B cell (primary cell): Measurements from ENCODE around the gene PTPRM. TPM values are rescaled to one million over a fixed set of nuclear protein-coding genes. Genes with fewer than 3 reads are reported as not detected.

Experiments
- ATAC-seq: fragments of 200-7000 bp; cut with Tn5 transposase; one replicate; pipeline ENCODE4 v1.10.0; 2021; ENCODE audit warnings: low read depth, mild to moderate bottlenecking, moderate number of reproducible peaks, moderate library complexity
- CTCF ChIA-PET: fragments of 350-600 bp; sonication (Branson Sonifier 250); formaldehyde crosslinking; loops from one replicate; lab custom pipeline; 2021; ENCODE audit warnings: antibody characterized with exemption, inconsistent platforms; lab: Charles Lee
- POLR2A ChIA-PET: fragments of 350-600 bp; sonication (Branson Sonifier 250); formaldehyde crosslinking; loops from one replicate; lab custom pipeline; 2021; ENCODE audit warnings: antibody characterized with exemption; lab: Charles Lee
- DNase-seq: peaks from one replicate; pipeline ENCODE4 v3.0.0; 2013
- H2AFZ ChIP-seq: 2 replicates; pipeline ENCODE4 v1.6.1; 2012; ENCODE audit warnings: mild to moderate bottlenecking, low read depth, low read length; ENCODE audit not compliant: insufficient read depth, poor library complexity, severe bottlenecking
- H3K27ac ChIP-seq, 2 donors: 1 replicate in 1 of 2; 2 replicates in 1 of 2; pipeline ENCODE4 v1.5.1; 2012 to 2013; ENCODE audit warnings: low read length in 2 of 2, mild to moderate bottlenecking in 2 of 2, moderate library complexity in 1 of 2
- H3K27me3 ChIP-seq, 4 experiments: fragments of 200-600 bp in 1 of 4; sonication (generic) in 1 of 4; replicated peaks in 1 of 4; 1 replicate in 2 of 4; 2 replicates in 2 of 4; pipeline versions ENCODE4 v1.6.1 to v1.7.0; 2013 to 2016; ENCODE audit warnings: low read length in 3 of 4, mild to moderate bottlenecking in 2 of 4, mixed read lengths in 1 of 4, moderate library complexity in 1 of 4; ENCODE audit not compliant: insufficient read depth in 4 of 4, control insufficient read depth in 3 of 4; ENCODE audit errors: control extremely low read depth in 1 of 4
- H3K36me3 ChIP-seq, 2 experiments: replicated peaks in 1 of 2; 1 replicate in 1 of 2; 2 replicates in 1 of 2; pipeline versions ENCODE4 v1.6.1 to v1.7.1; 2013; ENCODE audit warnings: low read length in 1 of 2; ENCODE audit not compliant: insufficient read depth in 2 of 2, control insufficient read depth in 1 of 2; ENCODE audit errors: control extremely low read depth in 1 of 2, extremely low read depth in 1 of 2
- H3K4me1 ChIP-seq, 2 donors: fragments of 200-600 bp in 1 of 2; sonication (generic) in 1 of 2; 1 replicate in 1 of 2; 2 replicates in 1 of 2; pipeline versions ENCODE4 v1.5.1 to v1.6.1; 2013 to 2017; ENCODE audit warnings: low read length in 2 of 2; ENCODE audit not compliant: control insufficient read depth in 2 of 2, insufficient read depth in 2 of 2
- H3K4me2 ChIP-seq: replicated peaks from 2 replicates; pipeline ENCODE3; 2012; ENCODE audit warnings: mild to moderate bottlenecking, low read depth, low read length; ENCODE audit not compliant: poor library complexity, severe bottlenecking
- H3K4me3 ChIP-seq, 5 experiments: fragments of 200-600 bp in 1 of 5; sonication (generic) in 1 of 5; 1 replicate in 3 of 5; 2 replicates in 2 of 5; pipeline versions ENCODE4 v1.5.1 to v1.7.0; 2011 to 2016; ENCODE audit warnings: low read length in 4 of 5, mild to moderate bottlenecking in 4 of 5, low read depth in 2 of 5, control low read depth in 1 of 5, moderate library complexity in 1 of 5; ENCODE audit not compliant: insufficient read depth in 1 of 5; ENCODE audit errors: control extremely low read depth in 1 of 5, extremely low read depth in 1 of 5
- H3K79me2 ChIP-seq: fragments of 200-600 bp; sonication (generic); one replicate; pipeline ENCODE4 v1.6.0; 2016; ENCODE audit warnings: low read length; ENCODE audit not compliant: control insufficient read depth, insufficient read depth
- H3K9ac ChIP-seq: fragments of 200-600 bp; sonication (generic); 2 replicates; pipeline ENCODE4 v1.6.1; 2017; ENCODE audit warnings: mild to moderate bottlenecking, low read length, moderate library complexity
- H3K9me3 ChIP-seq, 3 donors: one replicate each; pipeline versions ENCODE4 v1.6.1 to v1.7.1; 2013; ENCODE audit warnings: low read length in 2 of 3; ENCODE audit not compliant: control insufficient read depth in 2 of 3, insufficient read depth in 1 of 3; ENCODE audit errors: control extremely low read depth in 1 of 3
- H4K20me1 ChIP-seq: 2 replicates; pipeline ENCODE4 v1.6.0; 2012; ENCODE audit warnings: mild to moderate bottlenecking, low read length; ENCODE audit not compliant: insufficient read depth, control insufficient read depth, poor library complexity, severe bottlenecking
- H3K27ac Mint-ChIP-seq: one replicate; pipeline ENCODE4 v1.8.0; 2021; ENCODE audit warnings: mixed read lengths
- H3K27me3 Mint-ChIP-seq: one replicate; pipeline ENCODE4 v1.8.0; 2021; ENCODE audit warnings: mixed read lengths
- H3K4me1 Mint-ChIP-seq: one replicate; pipeline ENCODE4 v1.8.0; 2021; ENCODE audit warnings: mixed read lengths
- H3K4me3 Mint-ChIP-seq: one replicate; pipeline ENCODE4 v1.8.0; 2021; ENCODE audit warnings: mixed read lengths
- H3K9me3 Mint-ChIP-seq: one replicate; pipeline ENCODE4 v1.8.0; 2022; ENCODE audit warnings: mixed read lengths; ENCODE audit not compliant: insufficient read depth
- EZH2 ChIP-seq: IDR thresholded peaks from 2 replicates; pipeline ENCODE4 v1.6.1; 2012; ENCODE audit warnings: borderline replicate concordance, low read depth, mild to moderate bottlenecking, moderate library complexity, low read length; ENCODE audit not compliant: insufficient read depth, poor library complexity, severe bottlenecking
- WGBS: methylation state at CpG from one replicate; pipeline ENCODE4 v1.1.5; 2013; ENCODE audit warnings: missing lambda C conversion rate; ENCODE audit not compliant: insufficient coverage; 5-methylcytosine and 5-hydroxymethylcytosine counted together
- intact Hi-C: fragments of 100-400 bp; cut with micrococcal nuclease; formaldehyde crosslinking; loops from one replicate; pipeline ENCODE4 v1.10.0; 2022
- polyA plus RNA-seq: library from polyadenylated mRNA; depleted of rRNA; stranded (reverse); fragments of >200 nt; gene quantifications from 2 replicates; pipeline ENCODE4 v1.2.3, GENCODE V29; 2012
- total RNA-seq, 2 donors: library from RNA; stranded (reverse); fragments of 120-200 nt in 1 of 2; gene quantifications; 1 replicate in 1 of 2; 2 replicates in 1 of 2; pipeline versions ENCODE4 v1.2.3 to v1.2.4, GENCODE V29; 2013 to 2022
- TF ChIP-seq, protein P1 (sequence below): fragments of 200-600 bp; IDR thresholded peaks from one replicate; pipeline ENCODE4 v1.8.0; 2022; ENCODE audit warnings: antibody characterized with exemption, mild to moderate bottlenecking

Gene PTPRM
- total and polyA plus RNA-seq, 2 donors (not counting 1 experiment from before 2014, with no cell fraction given), result 0.20 to 0.89 TPM

DNA sequence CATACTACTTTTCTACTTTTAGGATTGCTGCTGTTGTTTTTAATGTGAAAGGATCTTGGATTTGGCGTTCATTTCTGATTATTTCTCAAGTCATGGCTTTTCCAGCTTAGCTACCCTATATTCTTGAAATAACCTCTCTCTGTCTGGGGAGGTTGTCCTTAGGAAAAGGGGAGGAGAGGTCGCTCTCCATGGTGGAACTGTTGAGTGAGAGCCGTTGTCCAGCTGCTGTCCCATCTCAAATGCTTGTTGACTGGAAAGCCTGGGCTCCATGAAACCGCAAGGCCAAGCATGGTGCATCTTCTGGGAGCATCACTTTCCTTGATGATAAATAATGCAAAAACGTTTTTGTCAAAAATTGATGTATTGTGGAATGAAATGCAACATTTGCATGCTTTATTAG is 563.0 kb downstream of the PTPRM start:
- TF ChIP-seq, protein P1, sequence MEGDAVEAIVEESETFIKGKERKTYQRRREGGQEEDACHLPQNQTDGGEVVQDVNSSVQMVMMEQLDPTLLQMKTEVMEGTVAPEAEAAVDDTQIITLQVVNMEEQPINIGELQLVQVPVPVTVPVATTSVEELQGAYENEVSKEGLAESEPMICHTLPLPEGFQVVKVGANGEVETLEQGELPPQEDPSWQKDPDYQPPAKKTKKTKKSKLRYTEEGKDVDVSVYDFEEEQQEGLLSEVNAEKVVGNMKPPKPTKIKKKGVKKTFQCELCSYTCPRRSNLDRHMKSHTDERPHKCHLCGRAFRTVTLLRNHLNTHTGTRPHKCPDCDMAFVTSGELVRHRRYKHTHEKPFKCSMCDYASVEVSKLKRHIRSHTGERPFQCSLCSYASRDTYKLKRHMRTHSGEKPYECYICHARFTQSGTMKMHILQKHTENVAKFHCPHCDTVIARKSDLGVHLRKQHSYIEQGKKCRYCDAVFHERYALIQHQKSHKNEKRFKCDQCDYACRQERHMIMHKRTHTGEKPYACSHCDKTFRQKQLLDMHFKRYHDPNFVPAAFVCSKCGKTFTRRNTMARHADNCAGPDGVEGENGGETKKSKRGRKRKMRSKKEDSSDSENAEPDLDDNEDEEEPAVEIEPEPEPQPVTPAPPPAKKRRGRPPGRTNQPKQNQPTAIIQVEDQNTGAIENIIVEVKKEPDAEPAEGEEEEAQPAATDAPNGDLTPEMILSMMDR, result no peak
- Histone ChIP-seq H3K79me2 (no peaks in the 10 kb centered on the region), H3K9me3 (no peaks in the 10 kb centered on the region), H3K27ac (no peak overlapping the region), H4K20me1 (no peaks in the 10 kb centered on the region), H3K36me3 (no peaks in the 10 kb centered on the region), H3K9ac (no peak overlapping the region), H3K4me1 (no peaks in the 10 kb centered on the region), H3K27me3 (no peaks in the 10 kb centered on the region), H3K4me2 (no peak overlapping the region), H2AFZ (no peak overlapping the region), H3K4me3 (no peak overlapping the region)
- DNase-seq (no peak), ATAC-seq (no peak)
- WGBS, result 70% methylated on average over 3 of the region's 5 CpGs
- Mint-ChIP-seq H3K4me3 (no peak overlapping the region), H3K27ac (no peak overlapping the region), H3K9me3 (no peaks in the 10 kb centered on the region), H3K27me3 (no peaks in the 10 kb centered on the region), H3K4me1 (no peaks in the 10 kb centered on the region)
- intact Hi-C loops, result no loop called here
- ChIA-PET POLR2A (no interaction called here), CTCF (no interaction called here)

GRCh38 chr18:8133032-8133431 is 565.9 kb downstream of the PTPRM start:
- no peak overlapping the region for H3K4me2 ChIP-seq
- no peak for DNase-seq
- H3K27me3 ChIP-seq, result no peaks in the 10 kb centered on the region
- no peak overlapping the region for H3K9ac ChIP-seq
- Mint-ChIP-seq H3K4me1 (no peaks in the 10 kb centered on the region), H3K27ac (no peak overlapping the region), H3K27me3 (no peaks in the 10 kb centered on the region), H3K4me3 (no peak overlapping the region), H3K9me3 (no peaks in the 10 kb centered on the region)
- no peak overlapping the region for H3K4me3 ChIP-seq
- TF ChIP-seq, protein P1, result no peak
- TF ChIP-seq EZH2, result no peak
- no peaks in the 10 kb centered on the region for H3K36me3 ChIP-seq
- intact Hi-C loops, result no loop called here
- H2AFZ ChIP-seq, result no peak overlapping the region
- H3K4me1 ChIP-seq, result no peaks in the 10 kb centered on the region
- ATAC-seq, result no peak
- H3K27ac ChIP-seq, result no peak overlapping the region
- no peaks in the 10 kb centered on the region for H4K20me1 ChIP-seq
- no peaks in the 10 kb centered on the region for H3K9me3 ChIP-seq
- H3K79me2 ChIP-seq, result no peaks in the 10 kb centered on the region
- ChIA-PET CTCF (no interaction called here), POLR2A (no interaction called here)
